SHP77 (cell line): ENCODE measurements around the gene DCAF4L1.
A peak's percentile ranks its signal among the peaks of the same experiment; 100 is the strongest.

ENCODE experiments used
- DNase-seq, 2 experiments: peaks; one replicate each; lab custom pipeline; 2025; lab: John Stamatoyannopoulos, UW

The DCAF4L1 gene

GRCh38 chr4:41990365-41991111 is 9.0 kb downstream of the DCAF4L1 start, which contains the start of gene SLC30A9:
Gene SLC30A9 (plus strand): TSS chr4:41990530. CDS start chr4:41990652, 122 bp downstream.
- DNase-seq: peak; percentile 63 to 74

DNA sequence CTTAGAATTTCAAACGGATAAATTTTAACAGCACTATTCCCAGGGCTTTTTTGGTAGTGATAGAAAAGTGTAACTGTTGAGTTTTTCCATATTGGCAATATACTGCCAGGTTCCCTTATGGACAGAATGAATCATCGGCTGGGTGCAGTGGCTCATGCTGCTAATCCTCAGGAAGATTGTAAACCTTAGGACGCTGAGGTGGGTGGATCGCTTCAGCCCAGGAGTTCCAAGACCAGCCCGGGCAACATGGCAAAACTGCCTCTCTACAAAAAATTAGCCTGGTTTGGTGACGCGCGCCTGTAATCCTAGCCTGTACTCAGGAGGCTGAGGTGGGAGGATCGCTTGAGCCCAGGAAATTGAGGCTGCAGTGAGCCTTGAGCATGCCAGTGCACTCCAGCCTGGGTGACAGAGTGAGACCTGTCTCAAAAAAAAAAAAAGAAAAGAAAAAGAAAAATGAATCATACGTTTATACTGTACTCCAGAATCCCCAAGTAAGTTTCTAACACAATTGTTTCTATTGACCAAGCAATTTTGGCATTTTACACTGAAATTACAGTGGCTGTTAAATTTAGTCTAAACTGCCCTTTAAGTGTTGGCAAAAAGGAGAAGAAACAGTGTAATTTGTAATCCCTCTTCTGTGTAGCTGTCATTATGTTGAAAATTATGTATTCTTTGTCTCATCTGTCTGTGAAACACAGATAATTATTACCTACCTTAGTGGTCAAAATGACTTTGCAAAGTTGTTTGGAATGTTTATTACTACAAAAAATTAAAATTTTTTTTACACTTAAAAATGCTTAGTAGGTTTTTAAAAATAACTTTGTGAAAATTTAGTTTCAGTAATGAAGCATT is 10.6 kb downstream of the DCAF4L1 start:
- DNase-seq: no peak

DNA sequence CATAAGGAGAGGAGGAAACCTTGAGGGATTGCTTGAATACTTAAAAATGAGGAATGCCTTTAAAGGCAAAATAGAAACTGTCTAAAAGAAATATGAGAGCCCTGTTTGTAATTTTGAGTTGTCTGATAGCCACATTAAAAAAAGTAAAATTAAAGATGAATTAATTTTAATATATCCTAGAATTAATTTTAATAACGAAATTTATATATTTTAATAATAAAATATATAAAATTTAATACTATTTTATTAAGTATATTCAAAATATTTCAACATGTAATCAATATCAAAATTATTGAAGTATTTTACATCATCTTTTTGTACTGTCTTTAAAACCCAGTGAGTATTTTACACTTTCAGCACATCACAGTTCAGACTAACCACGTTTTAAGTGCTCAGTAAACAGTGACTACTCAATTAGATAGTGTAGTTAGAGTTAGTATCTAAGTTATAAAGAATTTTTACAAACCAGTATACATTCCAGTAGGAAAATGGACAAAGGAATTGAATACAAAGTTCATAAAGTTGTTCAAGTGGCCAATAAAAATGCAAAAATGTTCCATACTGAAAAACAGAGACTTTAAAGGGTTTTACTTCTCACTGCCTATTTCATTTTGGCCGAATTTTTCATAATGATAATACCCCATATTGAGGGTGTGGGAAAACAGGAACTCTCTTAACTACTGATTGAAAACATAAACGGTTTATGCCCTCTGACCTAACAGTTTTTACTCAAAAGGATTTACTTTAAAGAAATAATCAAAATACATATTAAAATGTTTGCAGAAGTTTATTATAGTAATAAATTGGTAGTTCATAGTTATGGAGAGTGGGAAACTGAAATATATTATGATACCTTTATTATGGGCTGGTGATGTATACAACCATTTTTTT is 11.7 kb downstream of the DCAF4L1 start:
- no peak for DNase-seq

DNA sequence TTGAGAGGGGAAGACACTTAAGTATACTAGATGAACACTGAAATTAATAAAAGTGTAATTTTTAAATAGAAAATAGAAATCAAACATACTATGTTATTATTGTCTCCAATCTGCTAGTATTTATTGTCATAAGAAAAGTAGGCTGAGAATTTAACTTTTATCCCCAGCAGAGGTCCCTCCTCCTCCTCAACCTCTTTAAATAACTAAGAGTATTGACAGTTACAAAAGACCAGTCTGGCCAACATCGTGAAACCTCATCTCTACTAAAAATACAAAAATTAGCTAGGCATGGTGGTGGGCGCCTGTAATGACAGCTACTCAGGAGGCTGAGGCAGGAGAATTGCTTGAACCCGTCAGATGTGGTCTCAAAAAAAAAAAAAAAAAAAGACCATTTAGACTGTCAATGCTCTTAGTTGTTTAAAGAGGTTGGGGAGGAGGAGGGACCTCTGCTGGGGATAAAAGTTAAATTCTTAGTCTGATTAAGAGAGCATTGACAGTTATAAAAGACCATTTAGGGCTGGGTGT is 13.0 kb downstream of the DCAF4L1 start:
- no peak for DNase-seq

DNA sequence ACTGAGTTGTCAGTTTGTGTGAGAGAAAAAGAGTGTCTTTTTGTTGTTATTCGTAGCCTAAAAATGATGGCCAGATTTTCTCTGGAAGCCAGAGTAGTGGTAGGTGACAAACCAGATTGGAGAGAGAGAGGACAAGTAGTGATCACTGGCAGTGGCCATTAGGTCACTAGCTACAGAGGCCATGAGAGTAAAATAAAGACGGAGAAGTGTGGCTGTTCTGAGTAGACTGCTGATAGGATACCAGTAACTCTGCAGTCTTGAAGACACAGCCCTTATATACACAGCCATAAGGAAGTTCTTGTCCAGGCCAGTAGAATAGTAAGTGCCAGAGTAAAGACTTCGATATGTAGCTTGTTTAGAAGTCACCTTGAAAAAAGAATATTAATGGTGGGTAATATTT is 16.5 kb downstream of the DCAF4L1 start:
- no peak for DNase-seq

DNA sequence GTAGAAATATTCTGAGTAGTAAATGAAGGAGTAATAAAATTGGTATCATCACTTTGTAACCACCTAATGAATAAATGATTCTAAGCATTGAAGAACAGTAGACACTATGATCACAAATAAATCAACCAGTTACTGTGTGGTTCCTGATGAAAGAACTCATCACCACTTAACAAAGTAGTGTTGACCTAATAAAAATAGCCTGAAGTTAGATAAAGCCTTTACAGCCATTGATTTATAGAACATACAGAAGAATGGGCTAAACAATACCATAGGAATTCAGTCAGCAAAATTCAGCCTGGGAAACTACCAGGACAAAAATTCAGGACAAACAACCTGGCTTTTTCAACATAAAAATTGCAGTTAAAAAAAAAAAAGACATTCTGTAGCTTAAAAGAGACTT is 17.8 kb downstream of the DCAF4L1 start:
- no peak for DNase-seq

DNA sequence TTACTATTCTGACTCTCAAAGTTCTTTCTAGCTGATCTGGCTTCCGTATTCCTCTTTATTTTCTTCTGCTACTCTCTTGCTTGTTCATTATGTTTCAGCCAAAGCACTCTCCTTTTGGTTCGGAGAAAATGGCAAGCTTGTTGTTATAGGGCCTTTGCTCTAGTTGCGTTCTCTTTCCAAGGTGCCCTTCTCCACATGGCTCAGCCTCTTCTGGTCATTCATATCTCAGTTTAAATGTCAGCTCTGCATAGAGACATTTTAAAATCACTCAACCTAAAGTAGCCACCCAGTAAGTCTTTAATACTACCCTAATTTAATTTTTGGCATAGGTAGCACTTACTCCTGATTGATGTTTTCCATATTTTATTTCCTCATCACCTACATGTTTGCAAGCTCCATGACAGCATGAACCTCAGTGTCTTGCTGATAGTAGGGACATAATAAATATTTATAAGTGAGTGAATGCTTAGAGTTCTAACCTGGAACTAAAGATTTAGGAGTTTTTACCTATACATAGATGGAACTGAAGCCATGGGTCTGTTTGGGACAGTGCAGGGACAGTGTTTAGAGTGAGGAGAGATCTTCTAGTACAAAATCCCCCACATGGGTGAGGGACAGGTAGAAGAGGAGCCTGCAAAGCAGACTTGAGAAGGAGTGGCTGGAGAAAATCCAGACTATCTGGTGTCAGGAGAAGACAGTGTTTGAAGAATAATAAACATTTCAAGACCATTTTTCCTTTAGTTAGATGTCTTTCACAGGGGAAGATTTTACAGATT is 26.6 kb downstream of the DCAF4L1 start:
- no peak for DNase-seq

DNA sequence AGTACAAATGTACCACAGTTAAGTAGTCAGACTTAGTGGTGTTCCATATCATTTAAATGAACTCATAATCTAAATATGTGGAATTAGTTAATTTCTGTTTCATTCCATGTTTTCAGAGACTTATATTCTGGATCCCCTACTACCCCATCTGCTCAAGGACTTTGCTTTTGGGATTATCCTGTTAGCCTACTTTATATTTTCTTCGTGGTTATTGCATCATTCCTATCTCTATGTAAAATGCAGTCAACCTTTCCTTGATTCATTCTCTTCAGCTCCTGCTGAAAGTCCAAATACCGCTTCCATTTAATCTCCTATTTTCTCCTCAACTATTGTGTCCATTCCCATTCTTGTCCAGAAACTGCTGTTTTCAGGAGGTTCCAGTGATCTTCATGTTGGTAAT is 33.9 kb downstream of the DCAF4L1 start:
- no peak for DNase-seq

DNA sequence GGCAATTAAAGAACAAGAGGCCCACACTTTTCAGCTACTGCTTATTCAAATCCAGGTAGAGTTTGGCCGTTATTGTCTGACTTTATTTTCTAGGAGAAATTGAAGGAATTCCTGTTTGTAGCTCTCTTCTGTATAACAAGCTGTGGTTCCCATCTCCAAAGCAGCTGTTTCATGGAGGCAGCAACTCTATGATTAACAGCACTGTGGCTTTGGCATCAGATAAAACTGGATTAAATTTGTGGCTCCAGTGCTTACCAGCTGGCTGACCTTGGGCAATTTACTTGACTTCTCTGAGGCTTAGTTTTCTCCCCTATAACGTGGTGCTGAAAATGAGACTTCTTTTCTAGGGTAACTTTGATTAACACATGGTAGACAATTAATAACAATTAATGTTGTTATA is 36.9 kb downstream of the DCAF4L1 start:
- DNase-seq: no peak
